ENCODE data around the gene PTGES2. TPM values are rescaled to one million over a fixed set of nuclear protein-coding genes. Genes with fewer than 3 reads are reported as not detected.

Gene PTGES2
- total RNA-seq, 4 donors from 2014 or later, result 58.0 to 72.7 (median 60.5) TPM

DNA sequence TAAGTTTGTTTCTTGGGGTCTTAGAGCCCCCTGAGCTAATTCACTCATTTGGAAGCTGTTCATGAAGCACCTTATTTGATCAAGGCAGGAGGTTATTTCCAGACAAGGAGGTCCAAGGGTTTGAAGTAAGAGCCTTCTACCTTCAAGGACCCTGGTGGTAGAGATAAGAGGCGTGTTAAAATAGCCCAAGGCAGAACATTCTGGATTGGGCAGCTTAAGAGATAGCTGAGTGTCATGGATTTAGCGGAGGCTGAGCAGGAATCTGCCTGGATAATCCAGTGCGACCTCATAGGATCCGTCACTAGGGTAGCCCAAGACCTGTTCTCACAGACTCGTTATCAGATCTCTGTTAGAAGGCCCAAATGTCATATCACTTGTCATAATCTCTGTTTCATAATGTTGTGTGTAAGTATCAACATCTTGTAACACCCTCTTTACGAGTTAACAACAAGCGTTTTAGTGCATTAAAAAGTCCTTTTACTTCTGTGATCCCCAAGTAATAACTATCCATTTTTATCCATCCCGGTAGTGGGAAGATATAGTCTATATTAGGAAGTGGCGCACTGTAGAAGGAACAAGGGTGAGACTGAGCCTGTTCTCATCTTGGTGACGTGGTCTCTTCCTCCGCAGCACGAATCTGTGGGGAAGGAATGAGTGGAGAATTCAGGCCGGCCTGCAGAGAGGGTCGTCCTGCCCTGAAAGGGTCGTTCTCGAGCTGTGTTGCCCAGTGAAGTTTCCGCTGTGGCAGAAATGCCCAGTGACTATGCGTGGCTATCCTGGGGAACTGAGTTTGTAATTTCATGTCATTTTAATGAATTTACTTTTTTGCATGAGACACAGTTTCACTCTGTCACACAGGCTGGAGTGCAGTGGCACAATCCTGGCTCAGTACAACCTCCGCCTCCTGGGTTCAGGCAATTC is 30.7 kb downstream of the PTGES2 start:
- no peak for TF ChIP-seq POLR2A (IDR thresholded peaks at IDR 0.05; ENCODE audit: low read depth)
- no peak for TF ChIP-seq POLR2AphosphoS5 (IDR thresholded peaks at IDR 0.05)
- TF ChIP-seq EP300 (IDR thresholded peaks at IDR 0.05), result no peak
- Histone ChIP-seq H3K9me3 (no peaks in the 10 kb centered on the region), H3K36me3 (peaks cover 9 to 15% (median 11%) of the 10 kb centered on the region in 4 donors), H3K27ac (replicated peaks in 1 of 4) (peak overlapping the region; percentile 93 to 97 (median 96)), H3K4me1 (peaks cover 71 to 98% (median 89%) of the 10 kb centered on the region in 4 donors), H3K27me3 (no peaks in the 10 kb centered on the region), H3K4me3 (no peak overlapping the region)
- 83% methylated on average over 19 of the region's 19 CpGs for WGBS
- intact Hi-C loops (cut with DNase I), result loop anchor here (10.0 kb wide), 1 partner anchor 122 kb away; no protein-coding TSS in a partner anchor
- no peak for DNase-seq (ENCODE audit: extremely low spot score)

DNA sequence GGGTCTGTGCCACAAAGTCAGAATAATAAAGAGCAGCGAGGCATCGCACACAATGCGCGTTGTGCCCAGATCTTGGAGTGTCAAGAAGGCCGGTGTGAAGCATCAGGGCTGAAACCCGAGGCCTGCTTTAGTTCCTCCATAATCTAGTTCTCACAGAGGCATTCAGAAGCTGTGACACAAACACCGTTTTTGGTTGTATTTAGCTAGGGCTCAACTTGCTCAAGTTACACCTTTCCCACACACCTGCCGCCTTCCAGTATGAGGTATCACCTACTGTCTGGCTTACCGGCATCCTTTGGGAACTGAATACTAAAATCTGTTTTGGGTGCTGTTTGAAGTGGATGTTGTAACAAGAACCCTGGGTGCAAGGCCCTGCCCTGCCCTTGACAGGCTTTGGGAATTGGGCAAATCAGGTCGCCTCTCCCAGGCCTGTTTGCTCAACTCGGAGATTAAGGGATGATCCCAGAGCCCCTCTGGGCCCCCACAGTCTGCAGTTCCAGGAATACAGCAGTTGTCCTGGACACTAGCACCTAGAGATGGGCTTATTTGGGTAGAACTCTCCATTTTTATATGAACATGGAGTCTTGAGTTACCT is 32.5 kb downstream of the PTGES2 start:
- Histone ChIP-seq H3K4me3 (no peak overlapping the region), H3K9me3 (no peaks in the 10 kb centered on the region), H3K4me1 (peaks cover 69 to 94% (median 87%) of the 10 kb centered on the region in 4 donors), H3K27me3 (no peaks in the 10 kb centered on the region), H3K27ac (replicated peaks in 1 of 4) (peak overlapping the region; percentile 93 to 97 (median 96)), H3K36me3 (no peaks in the 10 kb centered on the region)
- TF ChIP-seq POLR2AphosphoS5 (IDR thresholded peaks at IDR 0.05) (no peak), EP300 (IDR thresholded peaks at IDR 0.05) (no peak), POLR2A (IDR thresholded peaks at IDR 0.05; ENCODE audit: low read depth) (no peak)
- TF ChIP-seq, protein P1, sequence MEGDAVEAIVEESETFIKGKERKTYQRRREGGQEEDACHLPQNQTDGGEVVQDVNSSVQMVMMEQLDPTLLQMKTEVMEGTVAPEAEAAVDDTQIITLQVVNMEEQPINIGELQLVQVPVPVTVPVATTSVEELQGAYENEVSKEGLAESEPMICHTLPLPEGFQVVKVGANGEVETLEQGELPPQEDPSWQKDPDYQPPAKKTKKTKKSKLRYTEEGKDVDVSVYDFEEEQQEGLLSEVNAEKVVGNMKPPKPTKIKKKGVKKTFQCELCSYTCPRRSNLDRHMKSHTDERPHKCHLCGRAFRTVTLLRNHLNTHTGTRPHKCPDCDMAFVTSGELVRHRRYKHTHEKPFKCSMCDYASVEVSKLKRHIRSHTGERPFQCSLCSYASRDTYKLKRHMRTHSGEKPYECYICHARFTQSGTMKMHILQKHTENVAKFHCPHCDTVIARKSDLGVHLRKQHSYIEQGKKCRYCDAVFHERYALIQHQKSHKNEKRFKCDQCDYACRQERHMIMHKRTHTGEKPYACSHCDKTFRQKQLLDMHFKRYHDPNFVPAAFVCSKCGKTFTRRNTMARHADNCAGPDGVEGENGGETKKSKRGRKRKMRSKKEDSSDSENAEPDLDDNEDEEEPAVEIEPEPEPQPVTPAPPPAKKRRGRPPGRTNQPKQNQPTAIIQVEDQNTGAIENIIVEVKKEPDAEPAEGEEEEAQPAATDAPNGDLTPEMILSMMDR (IDR thresholded peaks at IDR 0.05), result no peak
- DNase-seq (ENCODE audit: extremely low spot score), result no peak
- intact Hi-C loops (cut with DNase I), result loop anchor here (10.0 kb wide), 1 partner anchor 120 kb away; no protein-coding TSS in a partner anchor
- WGBS, result 77% methylated on average over 11 of the region's 11 CpGs

DNA sequence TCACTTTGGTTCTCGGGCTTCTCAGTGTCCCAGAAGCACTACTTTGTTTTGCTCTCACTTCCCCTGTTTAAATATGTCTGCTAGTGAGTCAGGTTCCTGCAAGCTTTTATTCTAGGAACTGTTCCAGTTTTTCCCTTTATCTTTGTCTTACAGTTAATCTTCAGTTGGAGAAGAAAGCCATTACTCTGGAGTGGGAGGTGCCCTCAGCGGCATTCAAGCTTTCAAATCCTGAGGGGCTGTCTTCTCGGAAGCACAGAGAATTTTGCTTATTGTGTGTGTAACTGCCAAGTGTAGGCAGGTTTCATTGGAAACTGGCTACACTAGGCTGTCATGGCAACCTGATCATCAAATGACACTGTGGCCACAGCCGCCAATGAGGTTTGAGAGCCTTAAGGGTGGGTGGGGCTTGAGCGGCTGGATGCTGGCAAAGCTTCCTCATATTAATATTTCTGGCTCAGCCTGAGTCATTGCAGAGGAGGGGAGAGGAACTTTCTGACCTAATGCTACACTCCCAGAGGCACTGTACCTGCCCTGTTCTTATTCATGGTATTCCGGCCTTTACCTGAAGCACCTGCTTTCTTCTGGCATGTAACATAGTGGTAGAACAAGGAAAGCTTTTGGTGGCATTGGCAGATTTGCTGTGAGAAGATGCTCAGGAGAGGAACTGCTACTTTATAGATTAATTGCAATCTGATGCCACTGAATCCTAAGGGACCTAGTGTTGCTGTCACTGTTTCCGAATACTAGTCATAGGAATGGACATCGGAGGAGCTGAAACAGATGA is 33.2 kb downstream of the PTGES2 start:
- H3K36me3 ChIP-seq, result no peaks in the 10 kb centered on the region
- TF ChIP-seq EP300 (IDR thresholded peaks at IDR 0.05) (peak; percentile 76), POLR2A (IDR thresholded peaks at IDR 0.05; ENCODE audit: low read depth) (peak; percentile 42), POLR2AphosphoS5 (IDR thresholded peaks at IDR 0.05) (peak in 1 of 2 donors; percentile 92)
- TF ChIP-seq, protein P1 (IDR thresholded peaks at IDR 0.05), result no peak
- peaks cover 63 to 88% (median 82%) of the 10 kb centered on the region in 4 donors for H3K4me1 ChIP-seq
- H3K27ac ChIP-seq (replicated peaks in 1 of 4), result peak overlapping the region; percentile 93 to 97 (median 96)
- H3K4me3 ChIP-seq, result peak overlapping the region; percentile 31 to 40 (median 36)
- no peaks in the 10 kb centered on the region for H3K9me3 ChIP-seq
- intact Hi-C loops (cut with DNase I), result loop anchor here (10.0 kb wide), 1 partner anchor 120 kb away; no protein-coding TSS in a partner anchor
- DNase-seq (ENCODE audit: extremely low spot score), result peak; percentile 99
- 6% methylated on average over 8 of the region's 8 CpGs for WGBS
- no peaks in the 10 kb centered on the region for H3K27me3 ChIP-seq

DNA sequence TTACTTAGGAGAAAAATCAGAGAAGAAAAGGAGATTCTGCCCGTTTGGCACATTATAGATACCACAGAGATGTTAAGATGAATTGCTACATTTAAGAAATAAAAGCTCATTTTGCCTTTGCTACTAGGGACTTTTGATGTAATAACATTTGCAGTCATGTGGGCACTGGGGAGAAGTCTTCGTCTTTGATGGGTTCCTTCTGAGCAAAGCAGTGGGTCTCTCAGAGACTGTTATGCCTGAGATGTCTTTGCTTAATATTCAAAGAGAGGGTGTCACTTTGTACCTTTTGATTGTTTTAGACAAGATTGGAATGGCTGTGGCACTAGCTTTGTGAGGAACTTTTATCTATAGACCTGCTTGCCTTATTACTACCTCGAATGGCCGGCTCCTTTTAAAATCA is 34.5 kb downstream of the PTGES2 start:
- no peak for DNase-seq (ENCODE audit: extremely low spot score)
- TF ChIP-seq POLR2A (IDR thresholded peaks at IDR 0.05; ENCODE audit: low read depth) (no peak), EP300 (IDR thresholded peaks at IDR 0.05) (no peak), POLR2AphosphoS5 (IDR thresholded peaks at IDR 0.05) (no peak)
- TF ChIP-seq, protein P1 (IDR thresholded peaks at IDR 0.05), result no peak
- H3K36me3 ChIP-seq, result no peaks in the 10 kb centered on the region
- 63% methylated on average over 4 of the region's 4 CpGs for WGBS
- H3K27ac ChIP-seq (replicated peaks in 1 of 4), result peak overlapping the region; percentile 93 to 97 (median 96)
- peaks cover 58 to 86% (median 71%) of the 10 kb centered on the region in 4 donors for H3K4me1 ChIP-seq
- no peak overlapping the region for H3K4me3 ChIP-seq
- intact Hi-C loops (cut with DNase I), result loop anchor here (10.0 kb wide), 1 partner anchor 118 kb away; no protein-coding TSS in a partner anchor
- H3K9me3 ChIP-seq, result no peaks in the 10 kb centered on the region
- H3K27me3 ChIP-seq, result no peaks in the 10 kb centered on the region
